ENCODE results near the gene PHKA2. TPM values are rescaled to one million over a fixed set of nuclear protein-coding genes. Genes with fewer than 3 reads are reported as not detected.

Gene PHKA2
- total RNA-seq, 6 experiments from 2014 or later = 48.9 to 114 (median 62.1) TPM

- Histone ChIP-seq H3K4me3 (peak overlapping the region; percentile 21 to 51 (median 41)), H3K9me3 (no peaks in the 10 kb centered on the region), H3K27me3 (no peaks in the 10 kb centered on the region), H3K27ac (peak overlapping the region in 2 of 3 donors; percentile 43 to 55), H3K4me1 (peaks cover 0 to 14% (median 0%) of the 10 kb centered on the region in 4 donors), H3K36me3 (no peaks in the 10 kb centered on the region)
- intact Hi-C loops (cut with DNase I) = no loop called here
- ATAC-seq (peak in 2 of 4 donors; percentile 0), DNase-seq (no peak)
- TF ChIP-seq CTCF (IDR thresholded peaks at IDR 0.05) (no peak), POLR2A (IDR thresholded peaks at IDR 0.05) (no peak)
- WGBS (ENCODE audit: insufficient coverage, low coverage, low lambda C conversion rate, missing lambda C conversion rate) = 37% methylated on average over 11 of the region's 12 CpGs
These were observed 97.9 kb downstream of the PHKA2 start for GRCh38 chrX:18886005-18886343.

GRCh38 chrX:18885328-18886004 is 98.4 kb downstream of the PHKA2 start:
- Histone ChIP-seq H3K9me3 (no peaks in the 10 kb centered on the region), H3K4me3 (peak overlapping the region in 1 of 3 donors; percentile 51), H3K27ac (peak overlapping the region in 2 of 3 donors; percentile 43 to 55), H3K4me1 (peaks cover 0 to 14% (median 0%) of the 10 kb centered on the region in 4 donors), H3K36me3 (no peaks in the 10 kb centered on the region), H3K27me3 (no peaks in the 10 kb centered on the region)
- TF ChIP-seq CTCF (IDR thresholded peaks at IDR 0.05) (no peak), POLR2A (IDR thresholded peaks at IDR 0.05) (no peak)
- ATAC-seq (no peak), DNase-seq (no peak)
- intact Hi-C loops (cut with DNase I) = no loop called here
- 32% methylated on average over 8 of the region's 8 CpGs for WGBS (ENCODE audit: insufficient coverage, low coverage, low lambda C conversion rate, missing lambda C conversion rate)

DNA sequence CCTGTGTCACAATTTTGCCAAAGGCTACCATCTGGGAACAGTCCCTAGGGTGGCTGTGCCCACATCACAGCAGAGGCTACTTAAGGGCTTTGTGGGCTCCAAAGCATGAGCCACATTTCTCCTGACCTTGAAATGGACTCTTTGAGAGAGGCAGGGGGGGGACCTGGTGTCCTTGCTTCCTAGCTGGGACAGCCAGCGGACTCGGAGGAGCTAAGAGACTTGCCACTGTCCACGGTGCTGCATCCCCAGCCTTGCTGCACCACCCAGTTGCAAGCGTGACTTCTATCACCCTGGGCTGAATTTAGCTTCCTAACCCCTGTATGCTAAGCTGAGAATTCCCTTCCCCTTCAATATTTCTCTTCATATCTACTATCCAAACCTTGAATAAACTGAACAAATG is 99.0 kb downstream of the PHKA2 start:
- no peak overlapping the region for H3K4me3 ChIP-seq
- H3K36me3 ChIP-seq = no peaks in the 10 kb centered on the region
- ATAC-seq (no peak), DNase-seq (no peak)
- TF ChIP-seq CTCF (IDR thresholded peaks at IDR 0.05) = no peak
- TF ChIP-seq POLR2A (IDR thresholded peaks at IDR 0.05) = no peak
- H3K27ac ChIP-seq = no peak overlapping the region
- H3K4me1 ChIP-seq = peaks cover 0 to 14% (median 0%) of the 10 kb centered on the region in 4 donors
- H3K27me3 ChIP-seq = no peaks in the 10 kb centered on the region
- intact Hi-C loops (cut with DNase I) = no loop called here
- no CpG with 5 or more reads among the region's 4 CpGs for WGBS (ENCODE audit: insufficient coverage, low coverage, low lambda C conversion rate, missing lambda C conversion rate)
- no peaks in the 10 kb centered on the region for H3K9me3 ChIP-seq

- Histone ChIP-seq H3K4me3 (no peak overlapping the region), H3K36me3 (no peaks in the 10 kb centered on the region), H3K27me3 (no peaks in the 10 kb centered on the region), H3K27ac (no peak overlapping the region), H3K9me3 (no peaks in the 10 kb centered on the region), H3K4me1 (peaks cover 0 to 14% (median 0%) of the 10 kb centered on the region in 4 donors)
- WGBS (ENCODE audit: insufficient coverage, low coverage, low lambda C conversion rate, missing lambda C conversion rate) = 34% methylated on average over 5 of the region's 16 CpGs
- intact Hi-C loops (cut with DNase I) = no loop called here
- no peak for TF ChIP-seq CTCF (IDR thresholded peaks at IDR 0.05)
- no peak for TF ChIP-seq POLR2A (IDR thresholded peaks at IDR 0.05)
- DNase-seq (no peak), ATAC-seq (no peak)
These were observed 99.8 kb downstream of the PHKA2 start for GRCh38 chrX:18883961-18884765.

All from right lobe of liver (tissue), 6 donors.